GM19324 (cell line): ENCODE data around the gene BAIAP2L1.
"Not testable (repeated sequence)": the region's sequence is repeated elsewhere in the genome, so short reads cannot be mapped to it uniquely, and the experiment has no call there.

Experiments
- ATAC-seq: cut with Tn5 transposase; IDR thresholded peaks from one replicate; pipeline ENCODE4 v1.9.1; 2021; ENCODE audit warnings: mild to moderate bottlenecking, moderate library complexity; ENCODE audit not compliant: unreplicated experiment, low FRiP score

Gene BAIAP2L1

GRCh38 chr7:98400542-98401340 is at the start of gene BAIAP2L1:
Gene BAIAP2L1, minus strand, starts transcription at chr7:98401090. Its CDS starts 238 bp downstream, at chr7:98400852.
- peak; percentile 75 for ATAC-seq

GRCh38 chr7:98448766-98449165 is 47.9 kb upstream of the BAIAP2L1 start:
- no peak for ATAC-seq

- not testable (repeated sequence) for ATAC-seq
Observed at GRCh38 chr7:98440992-98441391, 40.1 kb upstream of the BAIAP2L1 start.

- no peak for ATAC-seq
Observed at GRCh38 chr7:98439484-98439883, 38.6 kb upstream of the BAIAP2L1 start.

- no peak for ATAC-seq
Observed at GRCh38 chr7:98434087-98434486, 33.2 kb upstream of the BAIAP2L1 start.

GRCh38 chr7:98429799-98430198 is 28.9 kb upstream of the BAIAP2L1 start:
- ATAC-seq: no peak

- ATAC-seq: no peak
Observed at GRCh38 chr7:98423043-98423442, 22.2 kb upstream of the BAIAP2L1 start.

- ATAC-seq: no peak
Observed at GRCh38 chr7:98420966-98421612, 20.2 kb upstream of the BAIAP2L1 start.

GRCh38 chr7:98419988-98420387 is 19.1 kb upstream of the BAIAP2L1 start:
- ATAC-seq: not testable (repeated sequence)

GRCh38 chr7:98419316-98419691 is 18.4 kb upstream of the BAIAP2L1 start:
- not testable (repeated sequence) for ATAC-seq

GRCh38 chr7:98418636-98419315 is 17.9 kb upstream of the BAIAP2L1 start:
- ATAC-seq: no peak

GRCh38 chr7:98418271-98418635 is 17.4 kb upstream of the BAIAP2L1 start:
- no peak for ATAC-seq

- not testable (repeated sequence) for ATAC-seq
Observed at GRCh38 chr7:98417604-98418270, 16.8 kb upstream of the BAIAP2L1 start.

GRCh38 chr7:98414205-98414900 is 13.5 kb upstream of the BAIAP2L1 start:
- no peak for ATAC-seq

- not testable (repeated sequence) for ATAC-seq
Observed at GRCh38 chr7:98413655-98414054, 12.8 kb upstream of the BAIAP2L1 start.

- no peak for ATAC-seq
Observed at GRCh38 chr7:98409843-98410242, 9.0 kb upstream of the BAIAP2L1 start.

GRCh38 chr7:98408146-98408545 is 7.3 kb upstream of the BAIAP2L1 start:
- ATAC-seq: not testable (repeated sequence)

- ATAC-seq: no peak
Observed at GRCh38 chr7:98406827-98407226, 5.9 kb upstream of the BAIAP2L1 start.

- ATAC-seq: no peak
Observed at GRCh38 chr7:98404840-98405239, 4.0 kb upstream of the BAIAP2L1 start.

GRCh38 chr7:98399890-98400541 is 874 bp downstream of the BAIAP2L1 start:
- ATAC-seq: no peak
